ENCODE results near the gene CASP9.
"Not testable (repeated sequence)": the region's sequence is repeated elsewhere in the genome, so short reads cannot be mapped to it uniquely, and the experiment has no call there.

CASP9 gene

GRCh38 chr1:15468145-15468544, 55.9 kb downstream of the CASP9 start:
- DNase-seq = no peak

- DNase-seq = not testable (repeated sequence)
Observed at GRCh38 chr1:15466955-15467625, 56.9 kb downstream of the CASP9 start.

DNA sequence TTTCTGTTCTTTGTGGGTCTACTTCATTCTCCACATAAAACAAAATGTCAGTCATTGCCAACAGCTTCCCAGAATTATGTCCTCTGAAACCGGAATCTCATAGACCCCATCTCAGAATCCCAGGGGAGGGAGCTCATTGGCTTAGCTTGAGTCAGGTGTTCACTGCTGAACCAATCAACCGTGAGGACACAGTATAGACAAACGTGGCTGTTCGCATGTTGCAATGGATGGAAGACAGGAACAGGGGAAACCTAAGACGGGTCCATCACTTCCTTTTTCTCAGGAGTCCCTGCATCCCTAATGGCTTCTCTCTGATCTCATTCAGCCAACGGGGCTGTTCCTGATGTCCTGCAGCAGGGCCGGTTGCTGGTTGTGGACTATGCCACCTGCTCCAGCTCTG, 58.3 kb downstream of the CASP9 start:
- no peak for DNase-seq

DNA sequence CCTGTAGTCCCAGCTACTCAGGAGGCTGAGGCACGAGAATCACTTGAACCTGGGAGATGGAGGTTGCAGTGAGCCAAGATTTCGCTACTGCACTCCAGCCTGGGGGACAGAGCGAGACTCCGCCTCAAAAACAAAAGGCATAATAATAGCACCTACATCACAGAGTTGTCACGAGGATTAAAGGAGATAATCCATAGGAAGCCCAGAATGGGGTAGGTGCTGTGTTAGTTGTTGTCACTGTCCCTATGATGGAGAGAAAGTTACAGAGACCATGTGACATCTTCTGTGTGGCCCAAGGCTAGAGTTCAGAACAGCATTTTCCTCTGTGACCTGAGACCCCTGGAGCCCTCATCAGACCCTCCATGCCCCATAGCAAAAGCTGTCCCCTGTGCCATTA, 60.1 kb downstream of the CASP9 start:
- DNase-seq = not testable (repeated sequence)

- not testable (repeated sequence) for DNase-seq
Observed at GRCh38 chr1:15463064-15463800, 60.8 kb downstream of the CASP9 start.

DNA sequence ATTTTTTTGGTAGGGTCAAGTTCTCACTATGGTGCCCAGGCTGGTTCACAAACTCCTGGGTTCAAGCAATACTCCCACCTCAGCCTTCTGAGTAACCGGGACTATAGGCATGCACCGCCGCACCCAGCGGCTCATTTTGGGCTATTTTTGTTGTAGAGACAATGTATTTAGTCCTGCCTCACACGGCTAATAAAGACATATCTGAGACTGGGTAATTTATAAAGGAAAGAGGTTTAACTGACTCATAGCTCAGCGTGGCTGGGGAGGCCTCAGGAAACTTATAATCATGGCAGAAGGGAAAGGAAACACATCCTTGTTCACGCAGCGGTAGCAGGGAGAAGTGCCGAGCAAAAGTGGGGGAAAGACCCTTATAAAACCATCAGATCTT, 63.3 kb downstream of the CASP9 start:
- no peak for DNase-seq

DNA sequence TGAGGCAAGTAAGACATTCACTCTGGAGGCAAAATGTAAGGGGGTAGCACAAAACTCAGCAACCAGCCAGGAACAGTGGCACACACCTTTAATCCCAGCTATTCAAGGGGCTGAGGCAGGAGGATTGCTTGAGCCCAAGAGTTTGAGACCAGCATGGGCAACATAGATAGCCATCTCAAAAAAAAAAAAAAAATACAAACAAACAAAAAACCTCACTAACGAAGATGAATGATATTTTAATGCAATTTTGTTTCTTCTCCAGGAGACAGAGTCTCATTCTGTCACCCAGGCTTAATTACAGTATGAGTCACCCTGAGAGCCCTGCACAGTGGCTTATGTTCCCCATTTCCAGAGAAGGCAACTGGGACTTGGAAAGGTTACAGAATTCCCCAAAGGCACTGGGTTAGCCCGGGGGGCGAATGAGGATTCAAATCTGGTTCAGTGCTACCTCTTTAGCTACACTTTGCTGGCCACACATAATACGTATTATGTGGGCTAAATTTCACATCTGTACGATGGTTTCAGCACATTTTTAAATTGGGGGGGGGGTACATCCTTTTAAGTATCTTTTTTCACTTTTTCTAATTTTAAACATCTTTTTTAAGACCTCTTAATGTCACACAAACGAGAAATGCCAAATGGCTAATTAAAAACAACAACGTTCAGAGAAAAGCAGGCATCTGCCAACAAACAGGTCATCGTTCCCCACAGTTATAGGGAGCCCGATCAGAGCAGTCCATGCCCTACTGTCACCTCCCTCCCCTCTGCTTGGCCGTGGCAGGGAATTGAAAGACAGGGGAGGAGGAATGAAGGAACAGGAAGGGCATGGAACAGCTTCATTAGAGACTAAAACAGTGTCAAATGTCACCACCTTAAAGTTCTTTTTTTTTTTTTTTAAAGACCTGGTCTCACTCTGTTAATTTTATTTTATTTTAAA, 64.0 kb downstream of the CASP9 start:
- no peak for DNase-seq

DNA sequence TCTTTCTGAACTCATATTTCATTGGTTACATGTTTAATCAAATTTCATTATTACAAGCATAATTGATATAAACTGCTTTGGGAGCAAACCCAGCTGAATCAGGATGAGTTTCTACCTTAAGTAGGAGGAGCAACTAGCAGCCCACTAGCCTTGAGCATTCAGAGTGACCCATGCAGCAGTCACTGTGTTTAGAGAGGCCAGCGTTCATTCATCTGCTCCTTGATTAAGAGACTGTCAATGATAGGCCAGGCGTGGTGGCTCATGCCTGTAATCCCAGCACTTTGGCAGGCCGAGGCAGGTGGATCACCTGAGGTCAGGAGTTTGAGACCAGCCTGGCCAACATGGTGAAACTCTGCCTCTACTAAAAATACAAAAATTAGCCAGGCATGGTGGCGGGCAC, 65.6 kb downstream of the CASP9 start:
- not testable (repeated sequence) for DNase-seq

DNA sequence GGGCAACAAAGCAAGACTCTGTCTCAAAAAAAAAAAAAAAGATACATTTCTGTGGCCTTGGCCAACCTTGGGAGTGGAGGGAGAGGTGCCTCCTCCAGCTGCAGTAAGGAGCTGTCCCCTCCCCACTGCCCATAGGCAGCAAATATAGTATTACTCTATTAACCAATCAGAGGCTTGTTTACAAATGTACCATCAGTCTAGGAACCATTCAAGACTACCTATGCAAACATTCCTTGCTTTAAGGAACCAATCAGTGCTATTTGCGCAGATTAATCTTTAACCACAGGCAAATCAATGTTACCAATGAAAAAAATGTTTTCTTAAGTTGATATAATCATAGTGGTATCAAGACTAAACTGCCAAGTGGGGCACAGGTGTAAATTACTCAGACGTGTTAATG, 66.4 kb downstream of the CASP9 start:
- DNase-seq = no peak

GRCh38 chr1:15456313-15456954, 67.6 kb downstream of the CASP9 start, which contains the start of gene CELA2A:
CELA2A (plus strand) TSS chr1:15456732; CDS start chr1:15456754, 22 bp downstream.
- DNase-seq = no peak

- DNase-seq = no peak
Observed at GRCh38 chr1:15455522-15455921, 68.5 kb downstream of the CASP9 start.

GRCh38 chr1:15454256-15454655, 69.8 kb downstream of the CASP9 start:
- no peak for DNase-seq

- no peak for DNase-seq
Observed at GRCh38 chr1:15453734-15454133, 70.3 kb downstream of the CASP9 start.

DNA sequence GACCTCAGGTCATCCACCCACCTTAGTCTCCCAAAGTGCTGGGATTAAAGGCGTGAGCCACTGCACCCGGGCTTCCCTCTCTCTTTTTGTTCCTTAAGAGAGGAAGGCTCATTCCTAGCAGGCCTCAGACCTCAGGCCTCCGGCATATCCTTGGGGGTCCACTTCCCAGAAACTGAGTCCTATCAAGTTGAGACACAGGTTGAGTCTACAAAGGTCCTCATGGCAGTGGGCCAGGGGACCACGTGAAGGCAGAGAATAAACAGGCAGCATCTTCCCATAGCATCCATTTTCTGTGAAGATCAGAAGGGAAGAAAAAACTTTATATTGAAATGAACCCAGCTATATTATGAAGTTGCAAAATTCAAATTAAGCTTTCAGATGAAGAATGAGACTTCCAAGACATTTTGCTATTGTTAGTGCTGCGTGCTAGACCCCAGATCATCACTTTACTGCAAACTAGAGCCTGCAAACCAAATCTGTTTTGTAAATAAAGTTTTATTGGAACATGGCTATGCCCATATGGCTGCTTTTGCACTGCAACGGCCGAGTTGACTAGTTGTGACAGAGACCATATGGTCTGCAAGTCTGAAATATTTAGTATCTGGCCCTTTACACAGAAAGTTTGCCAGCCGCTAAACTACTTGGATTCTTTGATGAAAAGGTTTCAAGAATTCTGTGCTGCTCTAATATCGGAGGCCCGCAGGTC, 71.0 kb downstream of the CASP9 start:
- no peak for DNase-seq

DNA sequence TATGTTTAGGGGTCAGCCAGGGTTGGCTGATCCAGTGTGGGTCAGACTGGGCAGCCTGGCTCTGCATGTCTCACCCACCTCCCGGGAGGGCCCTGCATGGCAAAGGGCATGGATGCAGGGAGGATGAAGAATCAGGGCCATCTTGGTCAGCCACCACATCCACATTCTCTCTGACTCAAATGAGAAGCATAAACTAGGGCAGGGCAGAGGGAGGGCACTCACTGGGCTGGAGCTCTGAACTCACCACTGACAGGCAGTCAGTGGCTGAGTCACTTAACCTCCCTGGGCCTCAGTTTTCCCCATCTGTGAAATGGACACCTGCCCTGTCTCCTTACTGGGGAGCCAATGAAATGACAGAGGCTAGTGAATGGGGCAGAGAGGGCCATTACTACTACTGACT, 71.8 kb downstream of the CASP9 start:
- DNase-seq = no peak

- no peak for DNase-seq
Observed at GRCh38 chr1:15451014-15451722, 72.8 kb downstream of the CASP9 start.

DNA sequence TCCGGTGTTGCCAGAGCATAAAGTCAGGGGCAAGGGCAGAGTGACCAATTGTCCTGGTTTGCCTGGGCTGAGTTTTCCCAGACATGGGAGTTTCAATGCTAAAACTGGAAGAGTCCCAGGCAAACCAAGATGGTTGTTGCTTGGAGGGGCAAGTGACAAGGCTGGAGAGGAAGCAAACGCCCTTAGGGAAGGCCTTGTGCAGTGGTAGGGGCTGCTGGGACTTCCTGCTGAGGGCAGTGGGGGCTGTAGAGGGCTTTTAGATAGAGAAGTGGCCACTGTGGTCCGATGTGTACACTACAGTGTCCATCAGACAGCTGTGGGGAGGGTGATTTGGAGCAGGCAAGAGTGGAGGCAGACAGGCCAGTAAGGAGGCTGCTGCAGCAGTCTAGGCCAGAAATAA, 74.4 kb downstream of the CASP9 start:
- DNase-seq = no peak

DNA sequence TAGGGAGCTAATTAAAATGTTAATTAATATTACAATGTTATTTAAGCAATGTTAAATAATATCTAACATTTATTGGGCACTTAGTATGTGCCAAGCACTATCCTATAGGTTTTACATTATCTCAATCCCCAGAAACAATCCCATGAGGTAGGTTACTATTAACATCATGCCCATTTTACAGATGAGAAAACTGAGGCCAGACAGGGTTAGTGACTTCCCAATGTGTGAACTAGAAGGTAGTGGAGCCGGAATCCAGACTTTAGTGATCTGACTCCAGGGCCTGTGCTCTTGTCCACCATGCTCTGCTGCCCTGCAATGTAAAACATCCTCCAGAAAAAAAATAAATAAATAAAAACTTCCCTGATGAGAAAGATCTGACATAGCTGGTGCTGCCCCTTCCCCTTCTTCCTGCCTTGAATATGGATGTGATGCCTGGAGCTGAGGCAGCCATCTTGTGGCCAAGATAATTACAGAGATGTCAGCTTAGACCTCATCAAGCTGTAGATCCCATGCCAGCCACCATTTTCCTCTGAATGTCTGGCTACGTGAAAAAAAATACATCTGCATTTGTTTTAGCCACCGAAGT, 75.0 kb downstream of the CASP9 start:
- no peak for DNase-seq

DNA sequence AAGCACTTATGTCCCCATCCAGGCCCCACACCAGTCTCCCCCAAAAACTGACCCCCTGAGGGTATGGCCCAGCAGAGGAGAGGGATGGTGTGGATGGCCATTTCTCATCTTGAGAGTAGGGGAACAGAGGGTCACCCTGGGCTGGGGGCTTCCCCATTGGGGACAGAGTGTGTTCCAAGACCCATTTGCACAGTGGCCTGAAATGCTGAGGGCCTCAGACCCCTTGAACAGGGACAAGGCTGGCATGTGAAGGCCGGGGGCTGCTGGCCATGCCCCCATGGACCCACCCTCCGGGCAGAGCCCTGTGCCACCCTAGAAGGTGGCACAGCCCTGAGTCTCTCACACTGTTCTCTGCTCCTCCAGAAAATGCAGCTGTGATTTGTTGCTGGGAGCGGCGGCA, 77.8 kb downstream of the CASP9 start:
- DNase-seq = no peak

GRCh38 chr1:15445390-15446122, 78.5 kb downstream of the CASP9 start:
- no peak for DNase-seq
